ENCODE data around the gene HLA-A.
A peak's percentile ranks its signal among the peaks of the same experiment; 100 is the strongest.
"Not testable (repeated sequence)": the region's sequence is repeated elsewhere in the genome, so short reads cannot be mapped to it uniquely, and the experiment has no call there.

Gene HLA-A

GRCh38 chr6:29925321-29925720 lies 17.0 kb upstream of the HLA-A start:
- DNase-seq, result no peak
- Mint-ChIP-seq H3K4me3 (peak overlapping the region; percentile 84 to 93), H3K36me3 (peaks cover 7 to 17% of the 10 kb centered on the region in 2 donors), H3K9me3 (peaks cover 0 to 1% of the 10 kb centered on the region in 2 donors), H3K4me1 (peaks cover 20 to 51% of the 10 kb centered on the region in 2 donors), H3K27me3 (no peaks in the 10 kb centered on the region), H3K27ac (no peak overlapping the region)
- ATAC-seq (replicated peaks), result no peak

GRCh38 chr6:29925727-29926412 lies 16.5 kb upstream of the HLA-A start:
- no peak for DNase-seq
- ATAC-seq (replicated peaks), result peak; percentile 9 to 25
- Mint-ChIP-seq H3K36me3 (peaks cover 7 to 17% of the 10 kb centered on the region in 2 donors), H3K27me3 (no peaks in the 10 kb centered on the region), H3K4me3 (peak overlapping the region; percentile 84 to 93), H3K9me3 (peaks cover 0 to 1% of the 10 kb centered on the region in 2 donors), H3K4me1 (peaks cover 22 to 52% of the 10 kb centered on the region in 2 donors), H3K27ac (peak overlapping the region; percentile 96)

GRCh38 chr6:29926413-29927274 lies 15.7 kb upstream of the HLA-A start:
- peak overlapping the region; percentile 96 for H3K27ac Mint-ChIP-seq
- no peaks in the 10 kb centered on the region for H3K27me3 Mint-ChIP-seq
- H3K9me3 Mint-ChIP-seq, result peaks cover 0 to 1% of the 10 kb centered on the region in 2 donors
- peaks cover 24 to 52% of the 10 kb centered on the region in 2 donors for H3K4me1 Mint-ChIP-seq
- peak; percentile 65 for DNase-seq
- H3K36me3 Mint-ChIP-seq, result peaks cover 7 to 17% of the 10 kb centered on the region in 2 donors
- ATAC-seq (replicated peaks), result peak; percentile 86 to 90
- H3K4me3 Mint-ChIP-seq, result peak overlapping the region; percentile 84 to 93

GRCh38 chr6:29927275-29927569 lies 15.1 kb upstream of the HLA-A start:
- no peak for DNase-seq
- no peaks in the 10 kb centered on the region for H3K27me3 Mint-ChIP-seq
- no peaks in the 10 kb centered on the region for H3K9me3 Mint-ChIP-seq
- peaks cover 7 to 17% of the 10 kb centered on the region in 2 donors for H3K36me3 Mint-ChIP-seq
- ATAC-seq (replicated peaks), result no peak
- H3K4me3 Mint-ChIP-seq, result peak overlapping the region; percentile 84 to 93
- peak overlapping the region; percentile 86 for H3K27ac Mint-ChIP-seq
- peaks cover 24 to 52% of the 10 kb centered on the region in 2 donors for H3K4me1 Mint-ChIP-seq

GRCh38 chr6:29927841-29928388 lies 14.4 kb upstream of the HLA-A start:
- peak overlapping the region; percentile 50 to 93 for H3K4me3 Mint-ChIP-seq
- peaks cover 24 to 52% of the 10 kb centered on the region in 2 donors for H3K4me1 Mint-ChIP-seq
- DNase-seq (no peak), ATAC-seq (replicated peaks) (no peak)
- peaks cover 7 to 10% of the 10 kb centered on the region in 2 donors for H3K36me3 Mint-ChIP-seq
- H3K27ac Mint-ChIP-seq, result peak overlapping the region; percentile 86
- no peaks in the 10 kb centered on the region for H3K9me3 Mint-ChIP-seq
- no peaks in the 10 kb centered on the region for H3K27me3 Mint-ChIP-seq

- DNase-seq; H3K9me3 Mint-ChIP-seq; ATAC-seq (replicated peaks); H3K27ac Mint-ChIP-seq; H3K27me3 Mint-ChIP-seq; H3K4me3 Mint-ChIP-seq: not testable (repeated sequence)
- H3K36me3 Mint-ChIP-seq, result peaks cover 10 to 12% of the 10 kb centered on the region in 2 donors
- H3K4me1 Mint-ChIP-seq, result peaks cover 21 to 47% of the 10 kb centered on the region in 2 donors
Observed at GRCh38 chr6:29930047-29930446, 12.3 kb upstream of the HLA-A start.

- H3K27ac Mint-ChIP-seq, result no peak overlapping the region
- no peak for ATAC-seq (replicated peaks)
- H3K9me3 Mint-ChIP-seq, result no peaks in the 10 kb centered on the region
- H3K27me3 Mint-ChIP-seq, result no peaks in the 10 kb centered on the region
- no peak for DNase-seq
- H3K4me3 Mint-ChIP-seq, result no peak overlapping the region
- H3K4me1 Mint-ChIP-seq, result peaks cover 17 to 20% of the 10 kb centered on the region in 2 donors
- peaks cover 9 to 10% of the 10 kb centered on the region in 2 donors for H3K36me3 Mint-ChIP-seq
Observed at GRCh38 chr6:29933955-29934354, 8.4 kb upstream of the HLA-A start.

GRCh38 chr6:29935273-29935955 lies 6.9 kb upstream of the HLA-A start:
- Mint-ChIP-seq H3K9me3 (no peaks in the 10 kb centered on the region), H3K4me3 (no peak overlapping the region), H3K27me3 (no peaks in the 10 kb centered on the region), H3K36me3 (peaks cover 0 to 5% of the 10 kb centered on the region in 2 donors), H3K27ac (no peak overlapping the region), H3K4me1 (peaks cover 9 to 13% of the 10 kb centered on the region in 2 donors)
- ATAC-seq (replicated peaks), result no peak
- no peak for DNase-seq

- peaks cover 13 to 32% of the 10 kb centered on the region in 2 donors for H3K4me1 Mint-ChIP-seq
- peaks cover 17 to 21% of the 10 kb centered on the region in 2 donors for H3K36me3 Mint-ChIP-seq
- no peaks in the 10 kb centered on the region for H3K9me3 Mint-ChIP-seq
- H3K27ac Mint-ChIP-seq, result no peak overlapping the region
- no peak for DNase-seq
- ATAC-seq (replicated peaks), result no peak
- H3K4me3 Mint-ChIP-seq, result no peak overlapping the region
- no peaks in the 10 kb centered on the region for H3K27me3 Mint-ChIP-seq
Observed at GRCh38 chr6:29938746-29939508, 3.4 kb upstream of the HLA-A start.

GRCh38 chr6:29941016-29941415 lies 1.3 kb upstream of the HLA-A start:
- Mint-ChIP-seq H3K4me1 (peaks cover 28 to 51% of the 10 kb centered on the region in 2 donors), H3K27me3 (no peaks in the 10 kb centered on the region), H3K36me3 (peaks cover 37 to 38% of the 10 kb centered on the region in 2 donors), H3K27ac (peak overlapping the region; percentile 94), H3K4me3 (peak overlapping the region; percentile 65 to 73), H3K9me3 (no peaks in the 10 kb centered on the region)
- ATAC-seq (replicated peaks) (peak in 1 of 2 donors; percentile 26), DNase-seq (no peak)

- Mint-ChIP-seq H3K36me3 (peaks cover 42 to 43% of the 10 kb centered on the region in 2 donors), H3K4me1 (peaks cover 31 to 55% of the 10 kb centered on the region in 2 donors), H3K4me3 (peak overlapping the region; percentile 95 to 99), H3K27me3 (no peaks in the 10 kb centered on the region), H3K9me3 (no peaks in the 10 kb centered on the region), H3K27ac (peak overlapping the region; percentile 94)
- DNase-seq (no peak), ATAC-seq (replicated peaks) (no peak)
Observed at GRCh38 chr6:29941471-29941870, 861 bp upstream of the HLA-A start.

GRCh38 chr6:29941916-29942274 lies 437 bp upstream of the HLA-A start:
- Mint-ChIP-seq H3K36me3 (peaks cover 46 to 47% of the 10 kb centered on the region in 2 donors), H3K27me3 (no peaks in the 10 kb centered on the region), H3K9me3 (no peaks in the 10 kb centered on the region), H3K4me1 (peaks cover 35 to 60% of the 10 kb centered on the region in 2 donors), H3K27ac (peak overlapping the region; percentile 94), H3K4me3 (peak overlapping the region; percentile 95 to 99)
- DNase-seq (no peak), ATAC-seq (replicated peaks) (no peak)

- Mint-ChIP-seq H3K4me1 (peaks cover 38 to 67% of the 10 kb centered on the region in 2 donors), H3K27me3 (no peaks in the 10 kb centered on the region), H3K36me3 (peaks cover 49 to 56% of the 10 kb centered on the region in 2 donors), H3K9me3 (no peaks in the 10 kb centered on the region), H3K4me3 (peak overlapping the region; percentile 95 to 99), H3K27ac (peak overlapping the region; percentile 94)
- ATAC-seq (replicated peaks) (peak; percentile 3 to 5), DNase-seq (no peak)
Observed at GRCh38 chr6:29943053-29943966, 978 bp downstream of the HLA-A start.
